Transverse colon (tissue), 4 donors: ENCODE data around the gene TFCP2L1. TPM values are rescaled to one million over a fixed set of nuclear protein-coding genes. Genes with fewer than 3 reads are reported as not detected.

Experiments used
- DNase-seq: peaks from one replicate; pipeline ENCODE4 v3.0.0-alpha.2; 2019
- H3K27ac ChIP-seq, 4 donors: fragments of 200-600 bp; sonication (generic); 2 replicates each; pipeline ENCODE4 v1.5.1; 2016 to 2018; ENCODE audit warnings: inconsistent platforms in 4 of 4
- H3K27me3 ChIP-seq: fragments of 200-600 bp; sonication (generic); 2 replicates; pipeline ENCODE4 v1.5.1; 2017; ENCODE audit warnings: inconsistent platforms
- H3K36me3 ChIP-seq, 4 donors: fragments of 200-600 bp; sonication (generic); 2 replicates each; pipeline ENCODE4 v1.5.1; 2017 to 2019; ENCODE audit warnings: inconsistent platforms in 4 of 4
- H3K4me1 ChIP-seq, 4 donors: fragments of 200-600 bp; sonication (generic); 2 replicates each; pipeline ENCODE4 v1.5.1; 2017 to 2020; ENCODE audit warnings: inconsistent platforms in 4 of 4
- H3K4me3 ChIP-seq, 4 donors: fragments of 200-600 bp; sonication (generic); 1 replicate in 1 of 4; 2 replicates in 3 of 4; pipeline versions ENCODE4 v1.5.1 to v1.6.1; 2017 to 2019; ENCODE audit warnings: inconsistent platforms in 4 of 4
- H3K9me3 ChIP-seq, 2 donors: fragments of 200-600 bp; sonication (generic); 2 replicates each; pipeline ENCODE4 v1.5.1; 2017 to 2019; ENCODE audit warnings: inconsistent platforms in 2 of 2
- CTCF ChIP-seq, 5 experiments: fragments of 200-600 bp in 3 of 5; fragments of 450-650 bp in 2 of 5; sonication (generic) in 3 of 5; IDR thresholded peaks; 1 replicate in 2 of 5; 2 replicates in 3 of 5; pipeline ENCODE4 v1.5.1; 2016 to 2017; ENCODE audit warnings: antibody characterized with exemption in 5 of 5, inconsistent platforms in 3 of 5, mild to moderate bottlenecking in 2 of 5, moderate library complexity in 1 of 5
- EP300 ChIP-seq: sonication (generic); formaldehyde crosslinking; IDR thresholded peaks from one replicate; pipeline ENCODE4 v1.6.1; 2017; ENCODE audit warnings: antibody characterized with exemption, low read depth
- POLR2A ChIP-seq: fragments of 450-650 bp; IDR thresholded peaks from one replicate; pipeline ENCODE4 v1.6.1; 2016; ENCODE audit warnings: antibody characterized with exemption, mild to moderate bottlenecking, moderate library complexity
- POLR2AphosphoS5 ChIP-seq, 3 donors: sonication (generic); formaldehyde crosslinking; IDR thresholded peaks; one replicate each; pipeline ENCODE4 v1.6.1; 2016; ENCODE audit warnings: antibody characterized with exemption in 3 of 3
- whole genome bisulfite sequencing, 2 donors: methylation state at CpG; one replicate each; pipeline ENCODE4 v1.1.5; 2018; ENCODE audit warnings: low coverage in 1 of 2; 5-methylcytosine and 5-hydroxymethylcytosine counted together
- in situ Hi-C, 4 donors: fragments of 200-750 bp; cut with MboI; loops; one replicate each; pipeline versions ENCODE4 v1.15.0 to v1.15.1; 2017; ENCODE audit warnings: low sequenced_read_pairs in 3 of 4, low pct_ligation_motif_present in 1 of 4, low pct_unique_long_range_greater_than_20kb in 1 of 4
- intact Hi-C: fragments of 100-400 bp; cut with DNase I; formaldehyde crosslinking; loops from one replicate; pipeline ENCODE4 v1.15.1; 2023; ENCODE audit warnings: low total_unique reads
- total RNA-seq, 4 donors: library from RNA; depleted of rRNA; stranded (reverse); fragments of >200 nt; gene quantifications; one replicate each; pipeline ENCODE4 v1.1.0, GENCODE V29; 2016

Gene TFCP2L1
- total RNA-seq, 4 donors from 2014 or later = 52.7 to 167 (median 146) TPM

- H3K27ac ChIP-seq = peak overlapping the region; percentile 82 to 88 (median 84)
- WGBS, 2 donors = 53% methylated on average over 5 of the region's 5 CpGs; no CpG with 5 or more reads in 1 of the 2 donors
- H3K4me1 ChIP-seq = peaks cover 0 to 34% (median 22%) of the 10 kb centered on the region in 4 donors
- DNase-seq = peak; percentile 80
- no peaks in the 10 kb centered on the region for H3K9me3 ChIP-seq
- TF ChIP-seq POLR2AphosphoS5 (IDR thresholded peaks at IDR 0.05) (peak in 2 of 3 donors; percentile 5 to 10), EP300 (no peak)
- H3K27me3 ChIP-seq = no peaks in the 10 kb centered on the region
- in situ Hi-C loops (no loop called here), intact Hi-C loops (no loop called here)
- no peaks in the 10 kb centered on the region for H3K36me3 ChIP-seq
- H3K4me3 ChIP-seq = no peak overlapping the region
Observed at GRCh38 chr2:121211251-121211650, 73.8 kb downstream of the TFCP2L1 start.

- Histone ChIP-seq H3K36me3 (no peaks in the 10 kb centered on the region), H3K9me3 (no peaks in the 10 kb centered on the region), H3K27ac (peak overlapping the region; percentile 82 to 88 (median 84)), H3K4me1 (peaks cover 0 to 34% (median 22%) of the 10 kb centered on the region in 4 donors), H3K27me3 (no peaks in the 10 kb centered on the region), H3K4me3 (no peak overlapping the region)
- intact Hi-C loops (no loop called here), in situ Hi-C loops (no loop called here)
- no peak for TF ChIP-seq POLR2A
- peak in 2 of 5 experiments; percentile 35 to 47 for TF ChIP-seq CTCF (IDR thresholded peaks at IDR 0.05)
- 47% methylated on average over 8 of the region's 8 CpGs; no CpG with 5 or more reads in 1 of the 2 donors for WGBS, 2 donors
- peak; percentile 82 for DNase-seq
Observed at GRCh38 chr2:121210691-121211090, 74.3 kb downstream of the TFCP2L1 start.

GRCh38 chr2:121209014-121209610 is 75.9 kb downstream of the TFCP2L1 start:
- Histone ChIP-seq H3K9me3 (no peaks in the 10 kb centered on the region), H3K27ac (no peak overlapping the region), H3K36me3 (no peaks in the 10 kb centered on the region), H3K4me1 (peaks cover 0 to 36% (median 23%) of the 10 kb centered on the region in 4 donors), H3K27me3 (no peaks in the 10 kb centered on the region), H3K4me3 (no peak overlapping the region)
- intact Hi-C loops = no loop called here
- TF ChIP-seq POLR2A (no peak), POLR2AphosphoS5 (IDR thresholded peaks at IDR 0.05) (no peak), EP300 (no peak), CTCF (IDR thresholded peaks at IDR 0.05) (no peak)
- WGBS, 2 donors = 91% methylated on average over 12 of the region's 13 CpGs; no CpG with 5 or more reads in 1 of the 2 donors
- in situ Hi-C loops = no loop called here
- DNase-seq = no peak

- TF ChIP-seq CTCF (IDR thresholded peaks at IDR 0.05) = no peak
- no peak for TF ChIP-seq POLR2A
- H3K27ac ChIP-seq = no peak overlapping the region
- intact Hi-C loops (no loop called here), in situ Hi-C loops (no loop called here)
- H3K4me3 ChIP-seq = no peak overlapping the region
- 89 to 91% methylated on average over 4 to 5 of the region's 5 CpGs for WGBS, 2 donors
- H3K36me3 ChIP-seq = no peaks in the 10 kb centered on the region
- H3K9me3 ChIP-seq = no peaks in the 10 kb centered on the region
- H3K27me3 ChIP-seq = no peaks in the 10 kb centered on the region
- H3K4me1 ChIP-seq = peaks cover 2 to 43% (median 28%) of the 10 kb centered on the region in 4 donors
- no peak for DNase-seq
Observed at GRCh38 chr2:121207494-121207893, 77.5 kb downstream of the TFCP2L1 start.
